Left lung (tissue), 10 donors: ENCODE measurements around the gene SF1. TPM values are rescaled to one million over a fixed set of nuclear protein-coding genes. Genes with fewer than 3 reads are reported as not detected.

ENCODE experiments used
- ATAC-seq: fragments of 200-7000 bp; cut with Tn5 transposase; one replicate; pipeline ENCODE4 v1.9.1; 2020; ENCODE audit warnings: moderate library complexity
- DNase-seq, 4 donors: peaks; one replicate each; pipeline ENCODE4 v3.0.0-alpha.2; 2013 to 2020
- H3K27ac ChIP-seq, 2 donors: fragments of 200-600 bp; sonication (generic) in 1 of 2; one replicate each; pipeline versions ENCODE4 v1.5.0 to v1.8.0; 2020 to 2021
- H3K27me3 ChIP-seq, 2 donors: fragments of 200-600 bp; sonication (generic) in 1 of 2; one replicate each; pipeline versions ENCODE4 v1.5.0 to v1.8.0; 2020 to 2021
- H3K36me3 ChIP-seq, 2 donors: fragments of 200-600 bp; sonication (generic) in 1 of 2; one replicate each; pipeline versions ENCODE4 v1.5.0 to v1.8.0; 2020 to 2021
- H3K4me1 ChIP-seq, 2 donors: fragments of 200-600 bp; one replicate each; pipeline ENCODE4 v1.8.0; 2021
- H3K4me3 ChIP-seq, 2 donors: fragments of 200-600 bp; sonication (generic) in 1 of 2; one replicate each; pipeline versions ENCODE4 v1.5.0 to v1.8.0; 2020 to 2021; ENCODE audit warnings: mild to moderate bottlenecking in 1 of 2
- H3K9me3 ChIP-seq, 2 donors: fragments of 200-600 bp; sonication (generic) in 1 of 2; one replicate each; pipeline versions ENCODE4 v1.5.0 to v1.8.0; 2020 to 2021
- CTCF ChIP-seq, 2 donors: fragments of 200-600 bp; sonication (generic) in 1 of 2; IDR thresholded peaks; one replicate each; pipeline versions ENCODE4 v1.5.0 to v1.8.0; 2021; ENCODE audit warnings: antibody characterized with exemption in 2 of 2
- intact Hi-C, 2 donors: fragments of 100-400 bp; cut with DNase I; formaldehyde crosslinking; loops; one replicate each; pipeline versions ENCODE4 v1.11.2 to v1.14.2; 2022
- polyA plus RNA-seq, 6 donors: library from polyadenylated mRNA; unstranded; fragments of 120-200 nt; gene quantifications; one replicate each; pipeline ENCODE4 v1.2.1, GENCODE V29; 2013; ENCODE audit not compliant: insufficient read length in 6 of 6
- total RNA-seq, 2 donors: library from RNA; stranded (reverse); fragmentation: NEBNext Ultra II Directional; extraction: Animal tissue kit (Norgen Biotek cat#: 25700); gene quantifications; one replicate each; pipeline ENCODE4 v1.2.1, GENCODE V29; 2021
- donor health status: DM: no; HTN: yes; CAD: no.
- donor health status: DM: no; HTN: no; CAD: no.

The SF1 gene
- total and polyA plus RNA-seq, 8 donors, result 169 to 519 (median 446) TPM

DNA sequence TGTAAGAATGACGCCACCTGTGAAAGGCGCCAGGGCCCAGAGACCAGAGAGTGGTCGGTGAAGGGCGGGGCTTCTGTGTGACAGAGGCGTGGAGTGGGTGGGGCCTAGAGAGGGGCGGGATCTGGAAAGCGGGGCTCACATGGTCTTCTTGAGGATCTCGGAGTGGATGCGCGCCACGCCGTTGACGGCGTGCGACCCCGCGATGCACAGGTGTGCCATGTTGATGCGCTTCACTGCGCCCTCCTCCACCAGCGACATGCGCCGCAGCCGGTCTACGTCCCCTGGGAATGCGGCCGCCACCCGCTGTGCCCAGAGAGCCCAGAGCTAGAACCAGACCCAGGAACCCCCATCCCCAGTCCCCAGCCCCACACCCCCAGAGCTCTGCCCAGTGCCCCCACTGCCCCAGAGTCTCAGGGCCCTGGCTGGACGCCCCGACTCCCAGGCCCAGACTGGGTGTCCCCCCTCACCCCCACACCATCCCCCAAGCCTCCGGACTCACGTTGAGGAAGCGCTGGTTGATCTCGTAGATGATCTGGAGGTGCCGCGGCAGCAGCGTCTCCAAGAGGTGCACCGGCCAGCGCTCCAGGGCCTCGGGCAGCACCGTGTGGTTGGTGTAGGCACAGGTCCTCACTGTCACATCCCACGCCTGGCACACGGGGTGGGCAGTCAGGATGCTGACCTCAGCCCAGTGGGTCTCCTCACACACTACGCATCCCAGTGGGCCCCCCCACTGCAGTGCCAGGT, 24.8 kb downstream of the SF1 start:
- intact Hi-C loops, result no loop called here
- Histone ChIP-seq H3K36me3 (peaks cover 0 to 5% of the 10 kb centered on the region in 2 donors), H3K4me1 (no peaks in the 10 kb centered on the region), H3K27me3 (no peaks in the 10 kb centered on the region), H3K27ac (no peak overlapping the region), H3K9me3 (no peaks in the 10 kb centered on the region), H3K4me3 (no peak overlapping the region)
- ATAC-seq (no peak), DNase-seq (peak in 1 of 4 donors; percentile 78)
- no peak for TF ChIP-seq CTCF (IDR thresholded peaks at IDR 0.05)

DNA sequence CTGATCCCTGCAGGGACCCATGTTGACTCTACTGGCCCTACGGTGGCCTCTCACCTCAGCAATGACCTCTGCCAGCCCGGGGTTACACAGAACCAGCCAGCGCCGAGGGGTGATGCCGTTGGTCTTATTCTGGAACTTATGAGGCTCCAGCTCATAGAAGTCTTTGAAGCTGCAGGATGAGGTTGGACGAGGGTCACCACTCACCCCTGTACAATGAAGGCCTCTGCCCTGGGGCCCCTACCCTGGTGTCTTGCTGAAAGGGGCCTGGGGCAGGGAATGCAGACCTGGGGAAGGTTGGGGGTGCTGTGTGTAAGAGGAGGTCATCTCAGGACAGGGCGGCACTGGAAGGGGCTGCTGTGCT, 25.3 kb downstream of the SF1 start:
- no peak overlapping the region for H3K4me3 ChIP-seq
- TF ChIP-seq CTCF (IDR thresholded peaks at IDR 0.05), result no peak
- no peaks in the 10 kb centered on the region for H3K27me3 ChIP-seq
- intact Hi-C loops, result no loop called here
- no peaks in the 10 kb centered on the region for H3K4me1 ChIP-seq
- H3K9me3 ChIP-seq, result no peaks in the 10 kb centered on the region
- no peak overlapping the region for H3K27ac ChIP-seq
- H3K36me3 ChIP-seq, result peaks cover 0 to 5% of the 10 kb centered on the region in 2 donors
- ATAC-seq, result no peak
- DNase-seq, result no peak

GRCh38 chr11:64752175-64752970, 26.0 kb downstream of the SF1 start:
- Histone ChIP-seq H3K36me3 (peaks cover 0 to 5% of the 10 kb centered on the region in 2 donors), H3K9me3 (no peaks in the 10 kb centered on the region)

DNA sequence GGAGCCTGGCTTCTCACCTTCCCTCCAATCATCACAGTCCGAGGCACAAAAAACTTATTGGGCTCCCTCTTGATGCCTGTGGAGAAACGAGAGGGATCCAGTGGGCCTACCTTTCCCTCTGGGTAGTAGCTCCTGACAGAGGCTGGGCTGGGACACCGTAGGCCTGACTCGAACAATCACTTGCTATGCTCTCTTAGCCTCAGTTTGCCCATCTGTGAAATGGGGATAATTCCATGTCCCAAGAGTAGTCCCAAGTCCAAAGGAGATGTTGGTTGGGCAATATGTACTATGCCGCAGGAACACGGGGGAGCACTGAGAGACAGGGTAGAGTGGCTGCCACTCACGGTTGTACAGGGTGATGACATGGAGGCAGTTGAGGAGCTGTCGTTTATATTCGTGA, 26.8 kb downstream of the SF1 start:
- intact Hi-C loops, result no loop called here
- no peaks in the 10 kb centered on the region for H3K9me3 ChIP-seq
- H3K4me3 ChIP-seq, result no peak overlapping the region
- H3K36me3 ChIP-seq, result peaks cover 0 to 5% of the 10 kb centered on the region in 2 donors
- TF ChIP-seq CTCF (IDR thresholded peaks at IDR 0.05), result no peak
- ATAC-seq (no peak), DNase-seq (no peak)
- H3K4me1 ChIP-seq, result no peaks in the 10 kb centered on the region
- no peak overlapping the region for H3K27ac ChIP-seq
- no peaks in the 10 kb centered on the region for H3K27me3 ChIP-seq

More at GRCh38 chr11:64752175-64752970, 26.0 kb downstream of the SF1 start:
- no peak overlapping the region for H3K4me3 ChIP-seq
- H3K4me1 ChIP-seq, result no peaks in the 10 kb centered on the region
- intact Hi-C loops, result no loop called here
- no peak for TF ChIP-seq CTCF (IDR thresholded peaks at IDR 0.05)
- DNase-seq, result no peak
- no peak for ATAC-seq
- no peak overlapping the region for H3K27ac ChIP-seq
- no peaks in the 10 kb centered on the region for H3K27me3 ChIP-seq

DNA sequence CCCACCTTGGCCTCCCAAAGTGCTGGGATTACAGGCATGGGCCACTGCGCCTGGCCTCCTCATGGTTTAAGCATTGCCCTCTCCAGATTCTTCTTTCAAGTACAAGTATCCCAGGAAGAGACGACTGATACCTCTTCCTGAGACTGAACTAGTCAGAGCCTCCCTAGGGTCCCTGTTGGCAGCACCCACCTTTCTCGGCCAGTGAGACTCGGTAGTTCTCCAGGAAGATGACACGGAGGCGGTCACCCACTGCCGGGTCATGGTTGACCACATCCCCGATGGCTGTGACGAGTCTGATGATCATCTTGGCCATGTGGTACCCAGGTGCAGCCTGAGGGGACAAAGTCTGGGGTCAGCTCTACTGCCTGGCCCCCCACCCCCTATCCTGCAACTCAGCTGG, 27.2 kb downstream of the SF1 start:
- intact Hi-C loops, result no loop called here
- peaks cover 0 to 4% of the 10 kb centered on the region in 2 donors for H3K4me1 ChIP-seq
- no peaks in the 10 kb centered on the region for H3K9me3 ChIP-seq
- no peak overlapping the region for H3K27ac ChIP-seq
- H3K4me3 ChIP-seq, result no peak overlapping the region
- DNase-seq, result no peak
- TF ChIP-seq CTCF (IDR thresholded peaks at IDR 0.05), result no peak
- ATAC-seq, result no peak
- peaks cover 0 to 1% of the 10 kb centered on the region in 2 donors for H3K27me3 ChIP-seq
- H3K36me3 ChIP-seq, result peaks cover 0 to 5% of the 10 kb centered on the region in 2 donors
